Mesendoderm (in vitro differentiated cells): ENCODE measurements around the gene AGT.
"Not testable (repeated sequence)": the region's sequence is repeated elsewhere in the genome, so short reads cannot be mapped to it uniquely, and the experiment has no call there.

Experiments
- DNase-seq: peaks from one replicate; pipeline ENCODE4 v3.0.0; 2013
- H2AK5ac ChIP-seq: 2 replicates; pipeline ENCODE4 v1.6.1; 2013; ENCODE audit warnings: low read length, inconsistent platforms
- H2BK120ac ChIP-seq: 2 replicates; pipeline ENCODE4 v1.6.1; 2013; ENCODE audit warnings: low read depth, mild to moderate bottlenecking, low read length, moderate library complexity, mixed read lengths
- H2BK15ac ChIP-seq: replicated peaks from 2 replicates; pipeline ENCODE4 v1.6.1; 2013; ENCODE audit warnings: low read depth, mild to moderate bottlenecking, moderate library complexity
- H2BK5ac ChIP-seq: 2 replicates; pipeline ENCODE4 v1.6.1; 2013; ENCODE audit warnings: low read length, inconsistent platforms
- H3K18ac ChIP-seq: 2 replicates; pipeline ENCODE4 v1.6.1; 2013; ENCODE audit warnings: mild to moderate bottlenecking, low read length, mixed read lengths
- H3K23ac ChIP-seq: one replicate; pipeline ENCODE4 v1.6.1; 2013; ENCODE audit warnings: low read length
- H3K27ac ChIP-seq: 2 replicates; pipeline ENCODE4 v1.5.1; 2013; ENCODE audit warnings: low read depth, mild to moderate bottlenecking, inconsistent platforms, low read length, moderate library complexity
- H3K27me3 ChIP-seq: 2 replicates; pipeline ENCODE4 v1.6.1; 2013; ENCODE audit warnings: low read length, control low read depth, mild to moderate bottlenecking, inconsistent platforms; ENCODE audit not compliant: insufficient read depth, poor library complexity
- H3K36me3 ChIP-seq: 2 replicates; pipeline ENCODE4 v1.6.1; 2013; ENCODE audit warnings: low read length, inconsistent platforms; ENCODE audit not compliant: control insufficient read depth, insufficient read depth
- H3K4ac ChIP-seq: one replicate; pipeline ENCODE4 v1.6.1; 2013; ENCODE audit warnings: low read depth, mild to moderate bottlenecking, low read length, moderate library complexity
- H3K4me1 ChIP-seq: 2 replicates; pipeline ENCODE4 v1.6.1; 2013; ENCODE audit warnings: low read depth, low read length, inconsistent platforms; ENCODE audit not compliant: control insufficient read depth
- H3K4me2 ChIP-seq: 2 replicates; pipeline ENCODE4 v1.6.1; 2013; ENCODE audit warnings: low read length
- H3K4me3 ChIP-seq: 2 replicates; pipeline ENCODE4 v1.5.1; 2013; ENCODE audit warnings: mild to moderate bottlenecking, low read length
- H3K56ac ChIP-seq: one replicate; pipeline ENCODE4 v1.6.1; 2013; ENCODE audit warnings: low read length
- H3K79me1 ChIP-seq: 2 replicates; pipeline ENCODE4 v1.6.1; 2013; ENCODE audit warnings: low read length, inconsistent platforms
- H3K79me2 ChIP-seq: 2 replicates; pipeline ENCODE4 v1.6.1; 2013; ENCODE audit warnings: mild to moderate bottlenecking, low read length; ENCODE audit not compliant: control insufficient read depth, insufficient read depth
- H3K9ac ChIP-seq: 2 replicates; pipeline ENCODE4 v1.6.1; 2013; ENCODE audit warnings: low read length, inconsistent platforms
- H4K5ac ChIP-seq: one replicate; pipeline ENCODE4 v1.6.1; 2013; ENCODE audit warnings: low read length
- H4K8ac ChIP-seq: one replicate; pipeline ENCODE4 v1.6.1; 2013; ENCODE audit warnings: low read depth, mild to moderate bottlenecking, control low read depth, low read length, moderate library complexity
- WGBS: extraction: QIAGEN DNeasy Blood & Tissue Kit; methylation state at CpG from one replicate; pipeline ENCODE4 v1.1.7; 2013; ENCODE audit warnings: low lambda C conversion rate, missing lambda C conversion rate; ENCODE audit not compliant: insufficient coverage; ENCODE audit errors: extremely low coverage; 5-methylcytosine and 5-hydroxymethylcytosine counted together

AGT gene

DNA sequence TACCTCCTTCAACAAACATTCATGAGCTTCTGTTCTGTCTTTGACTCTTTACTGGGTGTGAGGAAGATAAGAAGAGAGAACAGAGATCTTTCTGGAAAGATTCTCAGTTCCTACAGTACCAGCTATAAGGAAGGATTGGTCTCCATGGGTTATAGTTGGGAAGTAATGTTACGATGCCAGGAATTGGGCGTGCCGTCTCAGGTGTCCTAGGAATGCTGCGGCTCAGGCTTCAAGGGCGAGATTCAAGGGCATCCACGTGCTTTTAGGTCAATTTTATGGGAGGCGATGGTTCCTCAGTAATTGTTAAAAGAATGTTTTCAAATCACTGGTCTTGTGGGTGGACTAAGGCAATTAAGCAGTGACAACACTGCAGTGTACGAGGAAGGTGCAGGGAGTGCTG lies 44.4 kb downstream of the AGT start:
- H2BK5ac ChIP-seq, result no peak overlapping the region
- H3K79me1 ChIP-seq, result no peaks in the 10 kb centered on the region
- no peak overlapping the region for H3K4me2 ChIP-seq
- H3K4me3 ChIP-seq, result no peak overlapping the region
- WGBS, result no CpG with 5 or more reads among the region's 8 CpGs
- H3K4me1 ChIP-seq, result no peaks in the 10 kb centered on the region
- no peak overlapping the region for H4K5ac ChIP-seq
- no peak for DNase-seq
- no peak overlapping the region for H3K23ac ChIP-seq
- no peak overlapping the region for H4K8ac ChIP-seq
- H3K56ac ChIP-seq, result no peak overlapping the region
- no peak overlapping the region for H2AK5ac ChIP-seq
- no peaks in the 10 kb centered on the region for H3K79me2 ChIP-seq
- H2BK15ac ChIP-seq, result no peak overlapping the region
- H2BK120ac ChIP-seq, result no peak overlapping the region
- H3K9ac ChIP-seq, result no peak overlapping the region
- no peaks in the 10 kb centered on the region for H3K27me3 ChIP-seq
- peaks cover 2% of the 10 kb centered on the region for H3K36me3 ChIP-seq
- no peak overlapping the region for H3K18ac ChIP-seq
- no peak overlapping the region for H3K27ac ChIP-seq
- no peak overlapping the region for H3K4ac ChIP-seq

DNA sequence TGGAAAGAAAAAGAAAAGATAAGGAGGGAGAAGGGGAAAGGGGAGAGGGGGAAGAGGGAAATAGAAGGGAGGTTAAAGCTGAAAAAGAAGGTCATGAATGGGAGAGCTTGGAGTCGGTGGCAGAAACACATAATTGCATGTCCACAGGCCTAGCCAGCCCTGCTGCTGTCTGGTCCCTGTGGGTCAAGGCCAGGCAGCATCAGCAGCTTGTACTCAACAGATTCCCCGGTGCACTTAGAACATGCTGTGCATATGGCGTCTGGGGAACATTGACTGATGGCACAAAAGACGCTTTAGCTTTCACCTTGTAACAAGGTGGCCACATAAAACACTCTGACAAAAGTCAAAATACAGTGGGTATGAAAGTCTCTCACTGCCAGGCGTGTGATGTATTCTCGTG lies 45.7 kb downstream of the AGT start:
- H3K23ac ChIP-seq, result no peak overlapping the region
- no peak overlapping the region for H2BK15ac ChIP-seq
- WGBS, result no CpG with 5 or more reads among the region's 6 CpGs

DNA sequence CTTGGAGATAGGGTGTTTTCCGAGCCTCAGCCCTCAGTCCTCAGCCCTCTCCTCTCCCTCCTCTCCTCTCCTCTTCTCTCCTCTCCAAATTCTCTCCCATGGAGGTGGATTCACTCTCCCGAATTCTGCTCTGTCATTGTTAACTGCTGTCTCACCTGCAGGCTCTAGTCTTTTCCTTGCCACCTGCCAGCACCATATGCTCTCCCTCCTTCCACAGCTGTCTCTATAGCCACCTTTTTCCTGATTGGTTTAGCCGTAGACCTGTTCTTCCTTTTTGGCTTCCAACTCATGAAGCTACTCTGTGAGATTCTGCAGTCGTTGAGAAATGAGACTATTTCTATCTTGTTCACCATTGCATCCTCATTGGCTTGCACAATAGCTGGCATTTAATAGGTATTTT lies 51.9 kb downstream of the AGT start:
- no peaks in the 10 kb centered on the region for H3K79me2 ChIP-seq
- no peak overlapping the region for H3K9ac ChIP-seq
- H2AK5ac ChIP-seq, result no peak overlapping the region
- no peaks in the 10 kb centered on the region for H3K79me1 ChIP-seq
- no peak overlapping the region for H3K4ac ChIP-seq
- no peak overlapping the region for H3K4me2 ChIP-seq
- no peak overlapping the region for H2BK15ac ChIP-seq
- no peaks in the 10 kb centered on the region for H3K4me1 ChIP-seq
- no peak overlapping the region for H3K23ac ChIP-seq
- no peaks in the 10 kb centered on the region for H3K36me3 ChIP-seq
- H4K5ac ChIP-seq, result no peak overlapping the region
- no peak overlapping the region for H2BK5ac ChIP-seq
- no peak overlapping the region for H2BK120ac ChIP-seq
- H3K18ac ChIP-seq, result no peak overlapping the region
- WGBS, result no CpG with 5 or more reads among the region's 4 CpGs
- no peak overlapping the region for H3K56ac ChIP-seq
- H4K8ac ChIP-seq, result no peak overlapping the region
- no peak for DNase-seq
- no peak overlapping the region for H3K4me3 ChIP-seq
- H3K27ac ChIP-seq, result no peak overlapping the region
- H3K27me3 ChIP-seq, result no peaks in the 10 kb centered on the region

More for the DNA sequence above, 45.7 kb downstream of the AGT start:
- Histone ChIP-seq H3K27me3 (no peaks in the 10 kb centered on the region), H3K79me2 (no peaks in the 10 kb centered on the region), H3K79me1 (no peaks in the 10 kb centered on the region), H2BK5ac (no peak overlapping the region), H2AK5ac (no peak overlapping the region), H3K4me2 (no peak overlapping the region), H3K4me1 (no peaks in the 10 kb centered on the region), H3K36me3 (peaks cover 2% of the 10 kb centered on the region), H3K56ac (no peak overlapping the region), H3K4ac (no peak overlapping the region), H4K5ac (no peak overlapping the region), H3K27ac (no peak overlapping the region), H3K18ac (no peak overlapping the region), H3K4me3 (no peak overlapping the region), H4K8ac (no peak overlapping the region), H3K9ac (no peak overlapping the region), H2BK120ac (no peak overlapping the region)
- DNase-seq, result no peak

DNA sequence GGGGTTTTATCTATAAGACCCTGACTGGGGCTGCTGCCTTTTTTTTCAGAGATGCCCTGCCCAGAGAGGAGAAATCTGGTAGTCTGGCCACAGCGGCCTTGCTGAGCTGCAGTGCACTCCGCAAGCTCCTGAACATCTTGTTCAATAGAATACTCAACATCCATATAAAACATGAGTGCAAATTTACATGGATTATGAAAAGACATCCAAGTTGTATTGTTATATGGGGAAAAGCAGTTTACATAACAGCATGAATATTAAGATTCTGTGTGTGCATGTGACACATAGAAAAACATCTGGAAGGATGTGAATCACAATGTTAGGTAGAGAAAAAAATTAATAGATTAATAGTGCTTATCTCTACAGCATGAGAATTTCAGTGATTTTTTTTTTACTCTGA lies 55.2 kb downstream of the AGT start:
- Histone ChIP-seq H3K79me2 (no peaks in the 10 kb centered on the region), H3K4me3 (no peak overlapping the region), H4K8ac (no peak overlapping the region), H3K4ac (no peak overlapping the region), H3K4me1 (no peaks in the 10 kb centered on the region), H2BK120ac (no peak overlapping the region), H3K9ac (no peak overlapping the region), H3K36me3 (no peaks in the 10 kb centered on the region), H2BK15ac (no peak overlapping the region), H3K27ac (no peak overlapping the region), H2BK5ac (no peak overlapping the region), H3K23ac (no peak overlapping the region), H3K56ac (no peak overlapping the region), H3K18ac (no peak overlapping the region), H4K5ac (no peak overlapping the region), H2AK5ac (no peak overlapping the region), H3K27me3 (no peaks in the 10 kb centered on the region), H3K4me2 (no peak overlapping the region), H3K79me1 (no peaks in the 10 kb centered on the region)
- WGBS, result no CpG with 5 or more reads among the region's 2 CpGs
- no peak for DNase-seq

DNA sequence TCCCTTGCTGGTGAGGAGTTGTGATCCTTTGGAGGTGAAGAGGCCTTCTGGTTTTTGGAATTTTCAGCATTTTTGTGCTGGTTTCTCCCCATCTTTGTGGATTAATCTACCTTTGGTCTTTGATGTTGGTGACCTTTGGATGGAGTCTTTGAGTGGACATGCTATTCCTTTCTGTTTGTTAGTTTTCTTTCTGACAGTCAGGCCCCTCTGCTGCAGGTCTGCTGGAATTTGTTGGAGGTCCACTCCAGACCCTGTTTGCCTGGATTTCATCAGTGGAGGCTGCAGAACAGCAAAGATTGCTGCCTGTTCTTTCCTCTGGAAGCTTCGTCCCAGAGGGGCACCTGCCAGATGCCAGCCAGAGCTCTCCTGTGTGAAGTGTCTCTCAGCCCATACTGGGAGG lies 55.8 kb downstream of the AGT start:
- not testable (repeated sequence) for H3K36me3 ChIP-seq, DNase-seq, H2BK120ac ChIP-seq, H3K9ac ChIP-seq, H4K8ac ChIP-seq, H2BK15ac ChIP-seq, H4K5ac ChIP-seq, H3K27ac ChIP-seq, H2BK5ac ChIP-seq, H3K4ac ChIP-seq, H3K56ac ChIP-seq, H3K79me1 ChIP-seq, H3K4me1 ChIP-seq, H3K18ac ChIP-seq, H2AK5ac ChIP-seq, H3K4me2 ChIP-seq, H3K27me3 ChIP-seq, H3K23ac ChIP-seq, H3K79me2 ChIP-seq, H3K4me3 ChIP-seq
- no CpG with 5 or more reads among the region's 1 CpG for WGBS

DNA sequence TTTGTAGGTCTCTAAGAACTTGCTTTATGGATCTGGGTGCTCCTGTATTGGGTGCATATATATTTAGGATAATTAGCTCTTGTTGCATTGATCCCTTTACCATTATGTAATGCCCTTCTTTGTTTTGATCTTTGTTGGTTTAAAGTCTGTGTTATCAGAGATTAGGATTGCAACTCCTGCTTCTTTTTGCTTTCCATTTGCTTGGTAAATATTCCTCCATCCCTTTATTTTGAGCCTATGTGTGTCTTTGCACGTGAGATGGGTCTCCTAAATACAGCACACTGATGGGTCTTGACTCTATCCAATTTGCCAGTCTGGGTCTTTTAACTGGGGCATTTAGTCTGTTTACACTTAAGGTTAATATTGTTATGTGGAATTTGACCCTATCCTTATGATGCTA lies 57.2 kb downstream of the AGT start:
- not testable (repeated sequence) for H3K79me2 ChIP-seq, H3K27ac ChIP-seq, H3K23ac ChIP-seq, H3K56ac ChIP-seq, H3K4me2 ChIP-seq, H2BK120ac ChIP-seq, H4K5ac ChIP-seq, H2AK5ac ChIP-seq, DNase-seq, H3K79me1 ChIP-seq, H3K4me1 ChIP-seq, H4K8ac ChIP-seq, H2BK5ac ChIP-seq, H3K4me3 ChIP-seq, H3K27me3 ChIP-seq, H3K18ac ChIP-seq, H2BK15ac ChIP-seq, H3K9ac ChIP-seq, H3K36me3 ChIP-seq, H3K4ac ChIP-seq
- WGBS, result no CpG with 5 or more reads among the region's 1 CpG
